Peyer's patch (tissue), 4 donors: ENCODE measurements around the gene TPM1.

ENCODE experiments used
- POLR2A ChIP-seq, 2 donors: fragments of 450-650 bp; IDR thresholded peaks; one replicate each; pipeline ENCODE4 v1.5.1; 2017; ENCODE audit warnings: antibody characterized with exemption in 2 of 2, mild to moderate bottlenecking in 2 of 2, moderate library complexity in 2 of 2
- TF ChIP-seq, protein P1 (sequence below), 6 experiments: fragments of 450-650 bp in 4 of 6; fragments of 200-600 bp in 2 of 6; sonication (generic) in 1 of 6; IDR thresholded peaks; one replicate each; pipeline ENCODE4 v1.5.1; 2017 to 2019; ENCODE audit warnings: antibody characterized with exemption in 6 of 6, mild to moderate bottlenecking in 3 of 6, moderate library complexity in 1 of 6

DNA sequence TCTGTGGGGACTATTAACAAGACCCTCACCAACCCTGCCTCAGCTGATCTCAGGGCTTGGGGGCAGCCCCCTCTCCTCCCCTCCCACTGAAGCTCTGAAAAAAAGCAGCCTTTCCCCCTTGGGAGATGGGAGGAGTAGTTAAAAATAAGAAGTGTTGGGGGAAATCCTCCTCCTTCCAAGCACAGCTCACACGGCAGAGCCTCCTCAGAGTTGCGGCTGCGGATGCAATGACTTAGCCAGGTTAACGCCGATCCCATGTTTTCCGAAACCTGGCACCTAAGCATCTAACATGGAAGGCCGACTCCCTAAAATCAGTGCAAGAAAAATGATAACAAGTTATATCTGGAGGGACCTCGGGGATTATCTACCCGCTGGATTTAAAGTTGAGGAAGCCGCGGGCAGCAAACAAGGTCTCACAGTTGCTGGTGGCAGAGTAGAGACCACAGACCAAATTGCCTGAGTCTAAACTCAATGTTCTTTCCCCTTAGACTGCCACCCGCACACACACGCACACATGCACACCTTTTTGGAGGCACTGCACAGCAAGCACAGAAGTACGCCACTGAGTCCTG is 1.1 kb upstream of the TPM1 start:
- TF ChIP-seq, protein P1, sequence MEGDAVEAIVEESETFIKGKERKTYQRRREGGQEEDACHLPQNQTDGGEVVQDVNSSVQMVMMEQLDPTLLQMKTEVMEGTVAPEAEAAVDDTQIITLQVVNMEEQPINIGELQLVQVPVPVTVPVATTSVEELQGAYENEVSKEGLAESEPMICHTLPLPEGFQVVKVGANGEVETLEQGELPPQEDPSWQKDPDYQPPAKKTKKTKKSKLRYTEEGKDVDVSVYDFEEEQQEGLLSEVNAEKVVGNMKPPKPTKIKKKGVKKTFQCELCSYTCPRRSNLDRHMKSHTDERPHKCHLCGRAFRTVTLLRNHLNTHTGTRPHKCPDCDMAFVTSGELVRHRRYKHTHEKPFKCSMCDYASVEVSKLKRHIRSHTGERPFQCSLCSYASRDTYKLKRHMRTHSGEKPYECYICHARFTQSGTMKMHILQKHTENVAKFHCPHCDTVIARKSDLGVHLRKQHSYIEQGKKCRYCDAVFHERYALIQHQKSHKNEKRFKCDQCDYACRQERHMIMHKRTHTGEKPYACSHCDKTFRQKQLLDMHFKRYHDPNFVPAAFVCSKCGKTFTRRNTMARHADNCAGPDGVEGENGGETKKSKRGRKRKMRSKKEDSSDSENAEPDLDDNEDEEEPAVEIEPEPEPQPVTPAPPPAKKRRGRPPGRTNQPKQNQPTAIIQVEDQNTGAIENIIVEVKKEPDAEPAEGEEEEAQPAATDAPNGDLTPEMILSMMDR (IDR thresholded peaks at IDR 0.05) = no peak
- TF ChIP-seq POLR2A (IDR thresholded peaks at IDR 0.05) = no peak
